Activated CD4-positive, alpha-beta T cell treated with anti-CD3 and anti-CD28 coated beads, Interleukin-2, amount 50 U/mL, for 16 hours (primary cell): ENCODE results near the gene GMPPB.
"Not testable (repeated sequence)": the region's sequence is repeated elsewhere in the genome, so short reads cannot be mapped to it uniquely, and the experiment has no call there.

ENCODE experiments used
- DNase-seq: peaks from one replicate; pipeline ENCODE4 v3.0.0-alpha.2; 2020

Gene GMPPB

DNA sequence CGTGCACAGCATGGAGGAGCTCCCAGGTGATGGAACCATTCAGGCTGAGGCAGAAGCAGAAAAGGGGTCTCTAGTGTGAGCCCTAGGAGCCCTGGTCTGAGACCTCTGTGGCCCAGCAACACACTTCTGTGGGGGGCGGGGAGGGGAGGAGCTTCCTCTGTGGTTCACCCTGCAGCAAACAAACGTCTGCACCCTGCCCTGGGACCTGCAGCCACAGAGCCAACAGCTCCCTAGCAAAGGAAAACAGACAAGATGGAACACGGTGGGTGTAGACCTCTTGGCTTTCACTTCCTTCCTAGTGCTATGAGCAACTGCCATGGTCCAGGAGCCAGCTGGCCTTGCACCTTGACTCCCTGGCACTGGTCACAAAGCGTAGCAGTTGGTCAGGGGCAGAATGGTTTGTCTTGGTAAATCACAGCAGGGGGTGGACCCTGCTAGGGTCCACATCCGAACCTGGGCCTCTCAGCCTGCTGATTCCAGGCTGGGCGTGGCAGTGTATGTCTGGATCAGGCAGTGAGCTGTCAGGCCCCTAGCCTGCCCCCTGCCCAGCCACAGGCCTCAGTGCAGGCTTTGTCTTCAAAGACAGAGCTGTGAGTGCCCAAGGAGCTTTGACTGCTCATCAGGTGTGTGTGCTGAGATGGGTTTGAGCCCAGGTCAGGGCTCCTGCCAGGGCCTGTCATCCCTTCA, 11.0 kb downstream of the GMPPB start:
- no peak for DNase-seq

DNA sequence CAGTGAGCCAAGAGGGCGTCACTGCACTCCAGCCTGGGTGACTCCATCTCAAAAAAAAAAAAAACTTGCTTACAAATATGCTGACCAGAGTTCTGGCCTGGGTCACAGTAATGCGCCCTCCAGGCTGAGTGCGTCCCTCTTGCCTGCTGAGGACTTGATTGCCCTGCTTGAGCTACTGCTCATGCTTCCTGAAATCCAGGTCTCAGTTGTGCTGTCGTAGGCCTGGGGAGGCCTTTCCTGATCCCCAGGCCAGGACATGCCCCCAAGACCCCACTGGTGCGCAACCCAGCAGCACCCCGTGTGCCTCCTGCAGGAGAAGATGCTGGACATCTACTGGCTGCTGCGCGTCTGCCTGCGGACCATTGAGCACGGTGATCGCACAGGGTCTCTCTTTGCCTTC, 11.6 kb downstream of the GMPPB start:
- no peak for DNase-seq

DNA sequence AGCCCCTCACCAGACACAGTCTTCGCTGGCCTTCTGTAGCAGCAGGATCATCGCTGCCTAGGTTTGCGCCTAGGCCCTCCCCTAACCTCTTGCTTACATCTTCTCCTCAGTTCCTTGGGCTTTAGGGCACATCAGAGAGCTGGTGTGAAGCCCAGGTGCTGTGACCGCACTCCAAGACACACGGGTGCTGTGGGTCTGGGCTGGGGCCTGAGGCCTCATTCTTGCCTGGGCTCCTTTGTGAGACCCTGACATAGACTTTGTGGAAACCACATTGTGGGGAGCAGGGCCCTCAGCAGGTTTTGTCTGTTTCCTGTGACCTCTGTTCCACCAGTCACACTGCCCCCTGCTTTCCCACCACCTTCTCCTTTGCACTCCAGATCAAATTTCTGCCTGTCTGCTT, 12.3 kb downstream of the GMPPB start:
- no peak for DNase-seq

DNA sequence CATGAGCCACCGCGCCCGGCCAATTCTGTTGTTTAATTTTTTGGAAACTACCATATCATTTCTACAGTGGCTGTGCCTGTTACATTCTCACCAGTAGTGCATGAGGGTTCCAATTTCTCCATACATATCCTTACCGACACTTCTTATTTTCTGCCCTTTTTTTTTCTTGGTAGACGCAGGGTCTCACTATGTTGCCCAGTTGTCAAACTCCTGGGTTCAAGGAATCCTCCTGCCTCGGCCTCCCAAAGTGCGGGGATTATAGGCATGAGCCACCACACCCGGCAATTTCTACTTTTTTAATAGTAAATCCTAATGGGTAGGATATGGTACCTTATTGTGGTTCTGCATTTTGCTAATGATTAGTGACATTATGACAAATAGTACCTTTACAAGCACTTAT, 13.9 kb downstream of the GMPPB start:
- no peak for DNase-seq

DNA sequence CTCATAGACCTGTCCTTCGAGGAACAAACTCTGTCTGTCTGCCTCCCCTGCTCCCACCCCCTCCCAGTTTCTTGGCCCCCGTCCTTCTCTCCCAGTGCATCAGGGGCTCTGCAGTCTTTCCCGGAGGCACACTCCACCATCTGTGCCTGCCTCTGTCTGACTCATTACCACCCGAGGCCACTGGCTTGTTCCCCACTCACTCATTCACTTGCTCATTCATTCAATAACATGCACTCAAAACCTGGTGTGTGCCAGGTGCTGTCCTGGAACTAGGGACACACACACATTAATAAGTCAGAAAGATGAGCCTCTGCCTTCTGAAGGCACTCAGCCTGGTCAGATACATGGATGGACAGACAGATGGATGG, 16.7 kb downstream of the GMPPB start:
- DNase-seq, result no peak

DNA sequence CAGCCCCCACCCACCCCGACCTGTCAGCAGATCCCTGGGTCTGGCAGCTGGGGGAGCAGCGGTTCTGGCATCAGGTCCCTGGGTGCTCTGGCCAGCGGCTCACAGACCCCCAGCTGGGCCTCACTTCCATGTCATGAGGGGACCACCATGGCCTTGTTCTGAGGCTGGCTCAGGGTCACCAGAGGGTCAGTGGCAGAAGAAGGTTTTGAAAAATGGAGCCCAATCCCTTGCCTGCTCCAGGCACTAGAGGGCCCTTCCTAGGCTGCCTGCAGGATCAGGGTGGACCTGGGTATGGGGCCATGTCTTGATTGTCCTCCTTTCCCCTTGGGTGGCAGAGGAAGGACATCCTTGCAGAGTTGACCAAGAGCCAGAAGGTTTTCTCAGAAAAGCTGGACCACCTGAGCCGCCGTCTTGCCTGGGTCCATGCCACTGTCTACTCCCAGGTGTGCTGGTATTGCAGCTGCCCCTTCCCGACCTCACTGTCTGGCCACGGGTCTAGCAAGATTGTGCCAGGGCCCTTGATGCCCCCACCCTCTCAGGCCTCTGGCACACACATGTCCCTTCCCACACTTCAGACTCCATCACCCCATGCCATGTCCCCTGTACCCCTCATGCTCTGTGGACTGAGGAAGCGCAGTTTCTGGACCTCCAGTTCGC, 17.2 kb downstream of the GMPPB start:
- DNase-seq, result no peak

DNA sequence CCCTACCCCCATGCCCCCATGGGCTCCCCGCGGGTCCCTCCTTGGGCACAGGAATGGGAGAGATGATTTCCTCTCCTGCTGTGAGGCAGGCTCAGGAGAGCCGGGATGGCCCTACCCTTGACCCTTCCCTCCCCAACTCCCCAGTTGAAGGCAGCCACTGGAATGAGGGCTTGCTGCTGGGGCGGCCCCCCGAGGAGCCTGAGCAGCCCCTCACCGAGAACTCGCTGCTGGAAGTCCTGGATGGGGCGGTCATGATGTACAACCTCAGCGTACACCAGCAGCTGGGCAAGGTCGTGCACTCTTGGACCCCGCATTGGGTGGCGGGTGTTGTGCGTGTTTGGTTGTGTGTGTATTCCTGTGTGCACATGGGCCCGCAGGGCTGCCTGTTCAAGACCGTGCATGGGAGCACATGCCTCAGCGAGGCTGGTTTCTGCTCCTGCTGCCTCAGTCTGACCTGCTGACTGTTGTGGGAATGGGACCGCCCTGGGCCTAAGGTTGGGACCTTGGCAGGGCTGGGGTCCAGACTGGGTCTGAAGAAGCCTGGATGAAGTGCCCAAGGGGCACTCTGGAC, 18.3 kb downstream of the GMPPB start:
- DNase-seq, result no peak

DNA sequence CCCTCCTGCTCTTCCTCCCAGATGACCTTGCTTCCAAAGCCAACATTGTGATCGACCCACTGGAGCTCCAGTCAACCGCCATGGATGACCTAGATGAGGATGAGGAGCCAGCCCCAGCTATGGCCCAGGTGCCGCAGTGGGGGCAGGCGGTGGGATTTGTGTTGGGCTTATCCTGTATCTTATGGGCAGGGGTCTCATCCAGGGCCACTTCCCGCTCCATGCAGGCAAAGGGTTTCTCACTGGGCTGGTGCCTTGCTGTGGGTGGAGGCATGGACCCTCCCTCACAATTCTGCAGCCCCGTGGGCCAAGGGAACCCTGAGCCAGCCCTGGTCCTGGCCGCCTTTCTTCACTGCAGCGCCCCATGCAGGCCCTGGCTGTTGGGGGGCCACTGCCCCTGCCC, 19.1 kb downstream of the GMPPB start:
- no peak for DNase-seq

DNA sequence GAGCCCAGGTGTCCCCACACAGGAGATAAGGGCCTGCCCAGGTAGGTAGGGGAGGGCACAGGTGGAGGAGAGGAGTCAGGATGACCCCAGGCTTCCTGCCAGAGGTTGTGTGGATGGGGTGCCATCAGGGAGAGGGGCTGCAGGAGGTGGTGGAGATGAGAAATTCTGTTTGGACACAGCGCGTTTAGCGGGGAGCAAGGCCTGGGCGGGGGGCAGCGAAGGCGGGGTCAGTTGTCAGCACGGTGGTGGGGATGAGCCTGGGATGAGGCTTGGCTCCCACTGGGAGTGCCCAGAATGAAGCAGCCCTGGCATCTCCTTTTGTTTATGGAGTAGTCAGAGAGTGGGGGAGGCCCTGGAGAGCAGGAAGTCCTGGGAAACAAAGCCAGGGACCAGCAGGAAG, 19.8 kb downstream of the GMPPB start:
- DNase-seq, result no peak

DNA sequence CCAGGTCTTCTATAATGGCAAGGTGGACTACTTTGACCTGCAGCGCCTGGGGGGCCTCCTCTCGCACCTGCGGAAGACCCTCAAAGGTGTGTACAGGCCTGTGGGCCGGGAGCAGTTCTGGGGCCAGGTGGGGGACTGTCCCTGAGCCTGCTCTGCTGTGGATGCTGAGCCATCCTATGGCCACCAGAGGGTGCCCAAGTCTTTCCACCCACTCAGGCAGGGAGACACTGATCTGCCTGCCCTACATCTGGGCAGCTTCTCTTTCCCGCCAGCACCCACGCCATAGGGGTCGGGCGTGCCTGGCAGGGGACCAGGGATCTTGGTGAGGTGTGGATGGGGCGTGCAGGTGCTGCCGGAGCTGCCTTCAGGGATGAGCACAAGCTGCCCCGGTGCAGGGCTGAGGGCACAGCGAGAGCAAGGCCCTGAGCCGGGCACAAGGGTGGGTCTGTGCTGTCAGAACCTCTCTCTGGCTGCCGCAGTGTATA, 20.3 kb downstream of the GMPPB start:
- peak; percentile 67 for DNase-seq

DNA sequence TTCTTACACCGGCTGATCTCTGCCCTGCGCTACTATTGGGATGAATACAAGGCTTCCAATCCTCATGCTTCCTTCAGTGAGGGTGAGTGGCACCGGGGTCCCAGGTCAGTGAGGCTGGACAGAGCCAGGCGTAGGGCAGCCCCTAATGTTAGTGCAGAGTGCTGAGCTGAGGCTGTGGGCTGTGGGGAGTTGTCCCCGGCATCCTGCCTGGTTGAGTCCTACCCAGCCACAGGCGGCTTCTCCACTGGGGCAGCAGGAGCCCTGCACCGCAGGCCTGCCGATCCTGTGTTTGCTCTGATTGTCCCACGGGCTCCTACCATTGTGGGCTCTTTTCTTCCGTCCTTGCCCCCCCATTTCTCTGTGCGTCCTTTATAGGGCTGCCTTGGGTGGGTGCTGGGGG, 21.1 kb downstream of the GMPPB start:
- no peak for DNase-seq

DNA sequence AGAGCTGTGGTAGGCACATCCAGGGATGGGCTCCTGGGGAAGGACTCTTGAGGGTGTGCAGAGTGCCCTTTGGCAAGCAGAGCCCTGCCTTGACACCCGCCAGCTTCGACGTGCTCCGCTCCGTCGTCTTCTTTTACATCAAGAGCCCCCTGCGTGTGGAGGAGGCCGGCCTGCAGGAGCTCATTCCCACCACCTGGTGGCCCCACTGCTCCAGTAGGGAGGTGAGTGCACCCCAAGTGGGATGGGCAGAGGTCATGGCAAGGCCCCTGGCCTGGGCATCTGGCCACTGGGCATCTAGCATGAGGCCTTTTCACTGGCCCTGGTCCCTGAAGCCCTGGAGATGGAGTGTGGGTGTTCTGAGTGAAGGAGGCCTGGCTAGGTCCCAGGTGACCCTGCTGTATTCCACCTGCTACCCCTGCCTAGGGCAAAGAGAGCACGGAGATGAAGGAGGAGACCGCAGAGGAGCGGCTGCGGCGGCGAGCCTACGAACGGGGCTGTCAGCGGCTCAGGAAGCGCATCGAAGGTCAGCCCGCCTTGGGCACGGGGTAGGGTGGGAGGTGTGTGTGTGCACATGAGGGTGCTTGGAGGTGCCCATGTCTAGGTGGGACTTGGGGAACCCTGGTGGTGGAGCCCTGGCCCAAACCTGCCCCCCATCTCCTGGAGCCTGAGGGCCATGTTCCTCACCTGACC, 22.2 kb downstream of the GMPPB start:
- DNase-seq, result no peak

DNA sequence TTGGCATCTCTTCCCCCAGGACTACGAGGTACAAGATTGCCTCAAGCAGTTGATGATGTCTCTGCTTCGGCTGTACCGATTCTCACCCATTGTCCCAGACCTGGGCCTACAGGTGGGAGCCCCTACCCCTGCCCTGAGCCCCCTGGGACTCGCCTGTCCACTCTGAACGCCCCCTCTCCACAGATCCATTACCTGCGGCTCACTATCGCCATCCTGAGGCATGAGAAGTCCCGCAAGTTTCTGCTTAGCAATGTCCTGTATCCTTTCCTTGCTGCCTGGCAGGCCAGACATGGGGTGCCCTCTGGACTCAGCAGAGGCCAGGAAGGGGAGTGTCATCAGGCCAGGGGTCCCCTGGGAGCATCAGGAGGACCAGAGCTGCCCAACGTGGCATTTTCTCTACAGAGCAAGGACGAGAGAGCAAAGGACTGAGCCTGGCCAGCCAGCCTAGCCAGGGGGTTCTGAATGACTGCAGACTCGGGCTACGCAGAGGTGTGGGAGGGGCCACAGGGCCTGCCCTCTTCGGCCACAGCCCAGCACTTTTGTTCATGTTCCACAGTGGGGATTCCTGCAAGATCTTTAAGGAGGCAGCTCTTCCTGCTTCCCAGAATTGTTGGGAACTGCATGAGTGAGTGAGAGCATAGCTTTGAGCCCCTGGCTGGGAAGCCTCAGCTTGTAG, 23.2 kb downstream of the GMPPB start:
- no peak for DNase-seq

DNA sequence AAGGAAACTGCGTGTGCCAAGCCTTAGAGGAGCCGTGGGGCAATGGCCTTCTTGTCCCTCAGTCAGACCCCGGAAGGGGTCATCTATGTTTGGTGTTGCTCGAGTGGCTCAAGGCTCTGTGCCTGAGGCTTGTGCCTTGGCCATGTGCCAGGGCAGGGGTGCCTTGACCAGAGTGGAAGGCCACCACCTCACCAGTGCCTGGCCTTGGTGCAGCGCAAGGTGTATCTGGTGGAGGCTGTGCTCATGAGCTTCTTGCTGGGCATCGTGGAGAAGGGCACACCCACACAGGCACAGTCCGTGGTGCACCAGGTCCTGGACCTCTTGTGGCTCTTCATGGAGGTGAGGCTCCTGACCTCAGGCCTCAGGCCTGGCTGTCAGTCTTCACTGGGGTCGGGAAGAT, 23.7 kb downstream of the GMPPB start:
- no peak for DNase-seq

DNA sequence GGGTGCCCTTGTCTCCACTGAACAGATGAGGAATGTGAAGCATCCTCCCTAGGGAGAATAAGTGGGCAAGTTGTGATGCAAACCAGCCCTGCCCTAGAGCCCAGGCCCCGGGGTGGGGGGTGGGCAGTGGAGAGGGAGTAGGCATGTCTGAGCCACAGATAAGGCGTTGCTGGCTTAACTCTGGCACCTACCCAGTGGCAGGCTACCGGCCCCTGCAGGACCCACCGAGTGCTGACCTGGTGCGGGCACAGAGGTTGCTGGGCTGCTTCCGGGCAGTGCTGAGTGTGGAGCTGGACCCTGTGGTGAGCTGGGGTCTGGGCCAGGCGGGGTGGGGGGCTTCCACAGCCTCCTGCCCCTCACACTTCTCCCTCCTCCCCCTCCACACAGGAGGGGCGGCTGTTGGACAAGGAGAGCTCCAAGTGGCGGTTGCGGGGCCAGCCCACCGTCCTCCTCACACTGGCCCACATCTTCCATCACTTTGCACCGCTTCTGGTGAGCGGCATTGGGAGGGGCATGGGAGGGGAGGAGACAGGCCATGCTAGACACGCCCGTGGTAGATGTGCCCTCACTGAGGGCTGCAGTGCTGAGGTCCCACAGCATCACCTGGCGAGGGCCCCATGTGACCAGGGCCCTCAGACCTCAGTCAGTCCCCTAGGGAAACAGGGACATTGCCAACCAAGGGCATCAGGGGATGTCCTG, 24.3 kb downstream of the GMPPB start:
- no peak for DNase-seq

DNA sequence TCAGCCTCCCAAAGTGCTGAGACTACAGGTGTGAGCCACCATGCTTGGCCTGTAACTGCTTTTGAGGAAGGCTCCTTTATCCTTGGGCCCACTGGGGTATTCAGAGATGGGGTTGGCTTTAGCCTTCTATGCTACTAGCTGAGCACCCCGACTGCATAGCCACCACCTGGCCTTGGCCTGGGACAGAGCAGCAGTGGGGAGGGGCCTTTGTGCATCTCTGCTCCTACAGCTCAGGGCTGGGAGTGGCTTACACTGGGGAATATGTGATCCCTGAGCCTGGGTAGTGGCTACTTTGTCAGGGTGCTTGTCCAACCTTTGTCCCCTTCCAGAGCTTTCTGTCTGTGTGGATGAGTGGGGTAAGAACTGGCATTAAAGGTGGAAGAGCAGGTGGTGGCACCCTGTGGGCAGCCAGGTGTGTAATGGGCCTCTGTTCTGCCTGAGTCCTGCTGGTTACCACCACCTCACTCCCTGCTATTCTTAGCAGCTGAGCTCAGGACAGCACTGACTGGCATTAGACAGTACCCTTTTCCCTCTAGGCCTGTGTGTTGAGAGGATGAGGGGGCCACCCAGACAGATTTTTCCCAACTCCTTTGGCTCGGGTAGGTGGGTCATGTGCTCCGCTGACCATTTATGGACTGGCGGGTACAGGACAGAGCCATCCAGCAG, 28.3 kb downstream of the GMPPB start:
- not testable (repeated sequence) for DNase-seq

DNA sequence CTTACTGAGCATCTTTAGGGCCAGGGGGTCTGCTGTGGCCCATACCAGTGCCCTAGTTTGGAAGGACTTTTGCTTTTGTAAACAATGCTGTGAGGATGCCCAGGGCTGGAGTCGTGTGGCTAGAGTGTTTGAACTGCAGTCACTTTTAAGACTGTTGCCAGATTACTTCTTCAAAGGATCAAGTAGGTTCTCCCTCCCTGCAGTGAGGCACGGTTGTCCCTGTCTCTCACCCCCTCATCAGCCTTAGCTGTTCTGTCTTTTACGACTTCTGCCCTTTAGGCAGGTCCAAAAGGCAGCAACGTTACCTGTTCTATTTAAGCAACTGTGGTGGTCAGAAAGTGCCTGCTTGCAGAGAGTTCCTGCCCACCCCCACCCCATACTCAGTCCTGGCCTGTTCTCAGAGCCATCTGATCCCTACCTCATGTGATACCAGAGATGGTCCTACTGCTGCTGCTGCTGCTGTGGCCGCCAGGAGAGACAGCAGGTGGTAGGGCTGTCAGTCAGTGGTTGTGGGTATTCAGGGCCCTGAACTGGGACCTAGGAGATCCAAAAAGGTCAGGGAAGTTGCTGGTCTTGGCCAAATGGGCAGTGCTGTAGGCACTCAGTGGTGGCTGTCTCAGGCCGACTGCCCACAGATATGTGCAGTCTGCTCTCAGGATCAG, 29.2 kb downstream of the GMPPB start:
- DNase-seq, result not testable (repeated sequence)

DNA sequence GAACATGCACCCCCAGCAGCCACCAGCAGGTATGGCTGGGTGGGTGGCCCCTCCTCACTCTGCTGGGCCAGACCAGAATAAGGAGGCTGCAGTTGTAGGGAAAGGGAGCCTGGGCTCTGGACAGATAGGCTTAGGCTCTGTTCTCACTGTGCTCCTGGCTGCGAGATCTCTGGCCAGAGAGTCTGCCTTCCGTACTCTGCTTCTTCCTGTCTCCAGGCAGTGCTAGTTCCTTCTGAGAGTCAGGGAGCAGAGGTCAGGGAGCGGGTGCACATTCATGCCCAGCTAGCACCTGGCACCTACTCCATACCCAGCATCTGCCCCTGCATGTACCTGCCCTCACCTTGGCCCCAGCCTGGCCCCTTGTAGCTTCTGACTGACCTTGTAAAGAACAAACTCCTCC, 32.3 kb downstream of the GMPPB start:
- DNase-seq, result not testable (repeated sequence)

DNA sequence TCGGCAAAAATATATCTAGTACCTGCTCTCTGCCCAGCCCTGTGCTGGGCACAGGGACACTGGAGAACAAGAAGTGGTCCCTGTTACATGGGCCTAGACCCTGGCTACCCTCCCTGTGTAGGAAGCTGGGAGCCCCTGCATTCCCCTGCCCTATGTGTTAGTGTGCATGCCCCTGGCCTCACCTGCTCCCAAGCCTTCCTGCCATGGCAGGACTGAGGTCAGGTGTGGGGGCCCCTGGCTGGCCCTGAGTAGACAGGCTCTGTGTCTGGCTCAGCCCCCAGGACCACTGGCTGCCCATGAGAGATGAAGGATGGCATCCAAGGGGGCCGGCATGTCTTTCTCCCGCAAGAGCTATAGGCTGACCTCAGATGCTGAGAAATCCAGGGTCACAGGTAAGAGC, 32.9 kb downstream of the GMPPB start:
- not testable (repeated sequence) for DNase-seq

DNA sequence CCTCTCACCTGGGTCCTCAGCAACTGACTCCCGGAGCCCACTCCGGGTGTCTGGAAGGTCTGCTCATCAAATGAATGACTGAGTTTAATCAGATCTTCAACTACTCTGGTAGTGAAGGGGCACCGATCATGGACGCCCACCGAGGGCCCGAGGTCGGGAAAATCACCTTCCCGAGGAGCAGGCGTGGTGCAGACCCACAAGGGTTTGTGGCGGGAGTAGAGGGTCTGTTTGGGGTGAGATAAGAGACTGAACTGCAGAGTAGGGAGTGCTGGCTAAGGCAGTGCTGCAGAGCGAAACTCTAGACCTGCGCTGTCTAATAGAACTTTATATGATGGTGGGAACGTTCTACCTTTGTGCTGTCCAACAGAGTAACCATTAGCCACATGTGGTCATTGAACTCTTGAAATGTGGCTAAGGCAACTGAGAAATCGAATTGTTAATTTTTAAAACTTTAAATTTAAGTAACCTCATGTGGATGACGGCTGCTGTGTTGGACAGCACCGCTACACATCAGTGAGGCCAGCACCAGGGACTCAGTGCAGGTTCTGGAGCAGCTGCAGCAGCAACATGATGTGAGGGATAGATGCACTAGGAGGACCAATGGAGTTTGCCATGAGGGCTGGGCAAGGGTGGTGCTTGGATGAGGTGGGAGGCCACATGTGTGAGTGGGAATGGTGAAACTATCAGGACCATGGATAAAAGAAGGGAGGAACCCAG, 33.7 kb downstream of the GMPPB start:
- DNase-seq, result not testable (repeated sequence)
